ENCODE measurements around the gene MRPS27. TPM values are rescaled to one million over a fixed set of nuclear protein-coding genes. Genes with fewer than 3 reads are reported as not detected.

Gene MRPS27
- total RNA-seq, 1 experiment from 2014 or later: 88.6 TPM

GRCh38 chr5:72291601-72292000, 28.4 kb downstream of the MRPS27 start:
- Histone ChIP-seq H3K27ac (ENCODE audit: low read depth, low read length, poor library complexity, severe bottlenecking) (no peak overlapping the region), H3K27me3 (replicated peaks; ENCODE audit: insufficient read depth, low read depth, low read length, poor library complexity) (no peaks in the 10 kb centered on the region), H3K4me3 (ENCODE audit: low read depth, low read length, poor library complexity, severe bottlenecking) (no peak overlapping the region), H3K9me3 (ENCODE audit: low read depth, low read length, poor library complexity, severe bottlenecking) (no peaks in the 10 kb centered on the region), H3K4me1 (ENCODE audit: insufficient read depth, low read length, poor library complexity, severe bottlenecking) (peaks cover 10% of the 10 kb centered on the region), H3K36me3 (ENCODE audit: insufficient read depth, low read length, poor library complexity, severe bottlenecking) (peaks cover 36% of the 10 kb centered on the region)
- POLR2A ChIA-PET (ENCODE audit: low non-redundant PET): no interaction called here
- TF ChIP-seq EZH2 (IDR thresholded peaks at IDR 0.05; ENCODE audit: borderline replicate concordance, low read depth, low read length, poor library complexity, severe bottlenecking): no peak
- TF ChIP-seq CTCF (conservative IDR thresholded peaks at IDR 0.05; ENCODE audit: low read depth, low read length): no peak
- intact Hi-C loops (cut with micrococcal nuclease; ENCODE audit: unreplicated experiment): no loop called here
- DNase-seq (ENCODE audit: low spot score): no peak
- no TSS peak for BruUV-seq (replicated peaks)
- CTCF ChIA-PET: no interaction called here

GRCh38 chr5:72290356-72291133, 29.5 kb downstream of the MRPS27 start:
- no TSS peak for BruUV-seq (replicated peaks)
- no peak for DNase-seq (ENCODE audit: low spot score)
- peaks cover 33% of the 10 kb centered on the region for H3K36me3 ChIP-seq (ENCODE audit: insufficient read depth, low read length, poor library complexity, severe bottlenecking)
- no peak overlapping the region for H3K4me3 ChIP-seq (ENCODE audit: low read depth, low read length, poor library complexity, severe bottlenecking)
- intact Hi-C loops (cut with micrococcal nuclease; ENCODE audit: unreplicated experiment): no loop called here
- no peaks in the 10 kb centered on the region for H3K27me3 ChIP-seq (replicated peaks; ENCODE audit: insufficient read depth, low read depth, low read length, poor library complexity)
- no peak overlapping the region for H3K27ac ChIP-seq (ENCODE audit: low read depth, low read length, poor library complexity, severe bottlenecking)
- TF ChIP-seq CTCF (conservative IDR thresholded peaks at IDR 0.05; ENCODE audit: low read depth, low read length) (no peak), EZH2 (IDR thresholded peaks at IDR 0.05; ENCODE audit: borderline replicate concordance, low read depth, low read length, poor library complexity, severe bottlenecking) (no peak)
- peaks cover 10% of the 10 kb centered on the region for H3K4me1 ChIP-seq (ENCODE audit: insufficient read depth, low read length, poor library complexity, severe bottlenecking)
- POLR2A ChIA-PET (ENCODE audit: low non-redundant PET): no interaction called here
- CTCF ChIA-PET: no interaction called here
- H3K9me3 ChIP-seq (ENCODE audit: low read depth, low read length, poor library complexity, severe bottlenecking): no peaks in the 10 kb centered on the region

DNA sequence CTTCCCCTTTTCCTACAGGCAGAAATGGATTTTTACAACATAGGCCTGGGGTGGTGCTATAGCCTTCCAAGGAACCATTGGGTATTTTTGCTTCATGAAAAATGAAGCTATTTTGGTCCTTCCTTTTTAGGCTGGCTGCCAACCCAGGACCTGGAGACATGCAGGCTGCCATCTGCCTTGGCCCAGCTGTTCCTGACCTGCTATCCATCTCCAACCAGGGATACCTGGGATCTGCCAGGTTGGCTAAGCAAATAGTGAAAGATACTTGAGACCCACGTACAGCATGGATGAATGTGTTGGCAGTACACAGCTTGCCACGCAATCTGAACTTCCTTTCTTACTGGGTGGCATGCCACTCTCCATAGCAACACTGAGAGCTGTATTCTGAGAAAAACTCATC, 31.1 kb downstream of the MRPS27 start:
- H3K4me3 ChIP-seq (ENCODE audit: low read depth, low read length, poor library complexity, severe bottlenecking): no peak overlapping the region
- no peaks in the 10 kb centered on the region for H3K9me3 ChIP-seq (ENCODE audit: low read depth, low read length, poor library complexity, severe bottlenecking)
- peak overlapping the region; percentile 15 for H3K27ac ChIP-seq (ENCODE audit: low read depth, low read length, poor library complexity, severe bottlenecking)
- peaks cover 7% of the 10 kb centered on the region for H3K4me1 ChIP-seq (ENCODE audit: insufficient read depth, low read length, poor library complexity, severe bottlenecking)
- no peak for DNase-seq (ENCODE audit: low spot score)
- no TSS peak for BruUV-seq (replicated peaks)
- intact Hi-C loops (cut with micrococcal nuclease; ENCODE audit: unreplicated experiment): no loop called here
- peaks cover 17% of the 10 kb centered on the region for H3K36me3 ChIP-seq (ENCODE audit: insufficient read depth, low read length, poor library complexity, severe bottlenecking)
- POLR2A ChIA-PET (ENCODE audit: low non-redundant PET): interaction anchor here (0.7 kb wide), 1 partner anchor 24 kb away, joined by 4 read pairs; no protein-coding TSS in a partner anchor
- no peak for TF ChIP-seq EZH2 (IDR thresholded peaks at IDR 0.05; ENCODE audit: borderline replicate concordance, low read depth, low read length, poor library complexity, severe bottlenecking)
- TF ChIP-seq CTCF (conservative IDR thresholded peaks at IDR 0.05; ENCODE audit: low read depth, low read length): no peak
- CTCF ChIA-PET: interaction anchor here (0.8 kb wide), 1 partner anchor 32 kb away, joined by 3 read pairs; the partner anchor contains the start of genes MRPS27 and PTCD2
- H3K27me3 ChIP-seq (replicated peaks; ENCODE audit: insufficient read depth, low read depth, low read length, poor library complexity): no peaks in the 10 kb centered on the region

Measured in A673 (cell line).